ENCODE measurements around the gene PLEKHM2. TPM values are rescaled to one million over a fixed set of nuclear protein-coding genes. Genes with fewer than 3 reads are reported as not detected.

The PLEKHM2 gene
- total RNA-seq, 2 experiments from 2014 or later = 55.4 to 58.8 TPM

DNA sequence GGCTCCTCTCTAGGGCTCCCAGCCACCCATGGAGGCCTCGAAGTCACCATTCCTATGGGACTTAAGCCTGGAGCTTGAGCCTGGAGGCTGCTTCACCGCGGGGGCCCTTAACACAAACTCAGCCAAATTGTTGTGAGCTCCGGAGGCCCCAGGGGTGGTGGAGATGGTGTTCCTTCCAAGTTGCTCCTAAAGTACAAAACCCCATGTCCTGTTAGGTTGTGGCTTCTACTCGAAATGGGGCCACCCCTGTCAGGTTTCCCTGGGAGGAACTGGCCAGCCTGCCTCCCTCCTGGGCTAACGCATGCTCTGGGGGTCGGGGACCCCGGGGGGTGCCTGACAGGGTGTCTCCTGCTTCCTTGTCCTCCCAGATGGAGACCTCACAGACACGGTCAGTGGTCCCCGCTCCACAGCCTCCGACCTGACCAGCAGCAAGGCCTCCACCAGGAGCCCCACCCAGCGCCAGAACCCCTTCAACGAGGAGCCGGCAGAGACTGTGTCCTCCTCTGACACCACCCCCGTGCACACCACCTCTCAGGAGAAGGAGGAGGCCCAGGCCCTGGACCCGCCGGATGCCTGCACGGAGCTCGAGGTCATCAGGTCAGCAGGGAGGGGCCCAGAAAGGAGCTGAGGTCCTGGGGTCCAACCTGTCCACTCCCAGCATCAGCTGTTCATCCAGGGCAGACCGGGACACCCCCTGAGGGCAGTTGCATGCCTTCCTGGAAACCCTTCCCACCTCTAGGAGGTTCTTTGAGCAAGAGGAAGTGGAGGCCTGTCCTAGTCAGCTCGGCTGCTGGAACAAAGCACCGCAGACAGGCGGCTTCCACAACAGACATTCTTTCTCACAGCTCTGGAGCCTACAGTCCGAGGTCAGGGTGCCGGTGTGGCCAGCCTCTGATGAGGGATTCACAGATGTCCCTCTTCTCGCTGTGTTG is 41.1 kb downstream of the PLEKHM2 start:
- DNase-seq = no peak
- Mint-ChIP-seq H3K4me1 (no peaks in the 10 kb centered on the region), H3K27ac (no peak overlapping the region), H3K27me3 (no peaks in the 10 kb centered on the region), H3K4me3 (no peak overlapping the region), H3K36me3 (ENCODE audit: low read depth) (peaks cover 22% of the 10 kb centered on the region), H3K9me3 (no peaks in the 10 kb centered on the region)
- CTCF ChIA-PET = no interaction called here
- POLR2A ChIA-PET = interaction anchor here (0.8 kb wide), 1 partner anchor 108 kb away, joined by 3 read pairs; no protein-coding TSS in a partner anchor

DNA sequence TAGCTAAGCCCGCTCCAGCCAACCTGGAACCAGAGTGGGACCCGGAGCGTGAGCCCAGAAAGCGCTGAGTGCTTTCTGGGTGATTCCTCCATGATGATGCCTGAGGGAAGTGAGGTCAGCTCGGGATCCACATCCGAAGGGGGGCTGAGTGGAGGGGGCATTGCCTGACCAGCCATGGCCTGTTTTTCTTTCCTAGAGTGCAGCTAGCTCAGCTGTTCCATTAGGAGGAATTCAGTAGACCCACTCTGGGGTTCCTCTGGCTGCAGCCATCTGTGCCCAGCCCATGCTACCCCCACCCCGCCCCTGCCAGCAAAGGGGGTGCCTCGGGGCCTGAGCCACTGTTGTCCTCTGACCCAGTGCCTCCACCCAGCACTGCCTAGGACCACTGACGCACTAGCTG is 42.4 kb downstream of the PLEKHM2 start:
- no peak for DNase-seq
- Mint-ChIP-seq H3K4me3 (no peak overlapping the region), H3K27me3 (no peaks in the 10 kb centered on the region), H3K4me1 (no peaks in the 10 kb centered on the region), H3K27ac (no peak overlapping the region), H3K36me3 (ENCODE audit: low read depth) (peaks cover 22% of the 10 kb centered on the region), H3K9me3 (no peaks in the 10 kb centered on the region)
- ChIA-PET CTCF (no interaction called here), POLR2A (no interaction called here)

DNA sequence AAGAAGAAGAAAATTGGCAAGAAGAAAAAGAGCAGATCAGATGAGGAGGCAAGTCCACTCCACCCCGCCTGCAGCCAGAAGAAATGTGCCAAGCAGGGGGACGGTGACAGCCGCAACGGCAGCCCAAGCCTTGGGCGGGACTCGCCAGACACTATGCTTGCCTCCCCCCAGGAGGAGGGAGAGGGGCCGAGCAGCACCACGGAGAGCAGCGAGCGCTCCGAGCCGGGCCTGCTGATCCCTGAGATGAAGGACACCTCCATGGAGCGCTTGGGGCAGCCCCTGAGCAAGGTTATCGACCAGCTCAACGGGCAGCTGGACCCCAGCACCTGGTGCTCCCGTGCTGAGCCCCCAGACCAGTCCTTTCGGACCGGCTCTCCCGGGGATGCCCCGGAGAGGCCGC is 42.9 kb downstream of the PLEKHM2 start:
- CTCF ChIA-PET = no interaction called here
- Mint-ChIP-seq H3K4me1 (no peaks in the 10 kb centered on the region), H3K36me3 (ENCODE audit: low read depth) (peaks cover 22% of the 10 kb centered on the region), H3K27ac (no peak overlapping the region), H3K4me3 (no peak overlapping the region), H3K9me3 (no peaks in the 10 kb centered on the region), H3K27me3 (no peaks in the 10 kb centered on the region)
- no peak for DNase-seq
- POLR2A ChIA-PET = no interaction called here

DNA sequence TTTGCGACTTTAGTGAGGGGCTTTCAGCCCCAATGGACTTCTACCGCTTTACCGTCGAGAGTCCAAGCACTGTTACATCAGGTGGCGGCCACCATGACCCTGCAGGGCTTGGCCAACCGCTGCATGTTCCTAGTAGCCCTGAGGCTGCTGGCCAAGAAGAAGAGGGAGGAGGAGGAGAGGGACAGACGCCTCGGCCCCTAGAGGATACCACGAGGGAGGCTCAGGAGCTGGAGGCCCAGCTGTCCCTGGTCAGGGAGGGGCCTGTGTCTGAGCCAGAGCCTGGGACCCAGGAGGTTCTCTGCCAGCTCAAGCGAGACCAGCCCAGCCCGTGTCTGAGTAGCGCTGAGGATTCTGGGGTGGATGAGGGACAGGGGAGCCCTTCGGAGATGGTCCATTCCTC is 43.3 kb downstream of the PLEKHM2 start:
- POLR2A ChIA-PET = no interaction called here
- H3K4me3 Mint-ChIP-seq = no peak overlapping the region
- H3K4me1 Mint-ChIP-seq = no peaks in the 10 kb centered on the region
- CTCF ChIA-PET = no interaction called here
- H3K36me3 Mint-ChIP-seq (ENCODE audit: low read depth) = peaks cover 25% of the 10 kb centered on the region
- H3K9me3 Mint-ChIP-seq = no peaks in the 10 kb centered on the region
- H3K27ac Mint-ChIP-seq = no peak overlapping the region
- DNase-seq = no peak
- no peaks in the 10 kb centered on the region for H3K27me3 Mint-ChIP-seq

DNA sequence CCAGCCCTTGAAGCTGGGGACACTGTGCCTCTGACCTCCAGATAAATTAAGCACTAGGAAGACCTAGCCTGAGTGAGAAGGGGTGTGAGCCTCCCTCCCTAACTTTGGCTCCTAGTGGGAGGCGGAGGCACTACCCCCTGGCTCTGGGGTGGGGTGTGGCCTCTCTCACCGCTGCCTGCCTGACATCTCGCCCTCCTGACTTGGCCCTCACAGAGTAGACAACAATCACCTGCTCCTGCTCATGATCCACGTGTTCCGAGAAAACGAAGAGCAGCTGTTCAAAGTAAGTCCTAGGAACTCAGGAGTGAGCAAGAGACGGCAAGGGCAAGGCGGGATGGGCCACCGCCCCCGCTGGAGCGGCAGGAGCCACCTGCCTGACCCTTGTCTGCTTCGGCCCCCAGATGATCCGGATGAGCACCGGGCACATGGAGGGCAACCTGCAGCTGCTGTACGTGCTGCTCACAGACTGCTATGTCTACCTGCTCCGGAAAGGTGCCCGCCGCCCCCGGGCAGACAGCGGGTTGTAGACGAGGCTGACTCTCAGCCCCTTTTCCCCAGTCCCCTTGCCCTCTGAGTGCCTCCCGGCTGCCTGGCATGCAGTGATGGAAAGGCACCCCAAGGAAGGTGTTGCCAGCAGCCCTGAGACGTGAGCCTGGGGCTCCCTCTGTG is 43.9 kb downstream of the PLEKHM2 start:
- peaks cover 28% of the 10 kb centered on the region for H3K36me3 Mint-ChIP-seq (ENCODE audit: low read depth)
- DNase-seq = no peak
- POLR2A ChIA-PET = no interaction called here
- no peaks in the 10 kb centered on the region for H3K27me3 Mint-ChIP-seq
- H3K4me3 Mint-ChIP-seq = no peak overlapping the region
- CTCF ChIA-PET = no interaction called here
- H3K9me3 Mint-ChIP-seq = no peaks in the 10 kb centered on the region
- H3K4me1 Mint-ChIP-seq = no peaks in the 10 kb centered on the region
- no peak overlapping the region for H3K27ac Mint-ChIP-seq

DNA sequence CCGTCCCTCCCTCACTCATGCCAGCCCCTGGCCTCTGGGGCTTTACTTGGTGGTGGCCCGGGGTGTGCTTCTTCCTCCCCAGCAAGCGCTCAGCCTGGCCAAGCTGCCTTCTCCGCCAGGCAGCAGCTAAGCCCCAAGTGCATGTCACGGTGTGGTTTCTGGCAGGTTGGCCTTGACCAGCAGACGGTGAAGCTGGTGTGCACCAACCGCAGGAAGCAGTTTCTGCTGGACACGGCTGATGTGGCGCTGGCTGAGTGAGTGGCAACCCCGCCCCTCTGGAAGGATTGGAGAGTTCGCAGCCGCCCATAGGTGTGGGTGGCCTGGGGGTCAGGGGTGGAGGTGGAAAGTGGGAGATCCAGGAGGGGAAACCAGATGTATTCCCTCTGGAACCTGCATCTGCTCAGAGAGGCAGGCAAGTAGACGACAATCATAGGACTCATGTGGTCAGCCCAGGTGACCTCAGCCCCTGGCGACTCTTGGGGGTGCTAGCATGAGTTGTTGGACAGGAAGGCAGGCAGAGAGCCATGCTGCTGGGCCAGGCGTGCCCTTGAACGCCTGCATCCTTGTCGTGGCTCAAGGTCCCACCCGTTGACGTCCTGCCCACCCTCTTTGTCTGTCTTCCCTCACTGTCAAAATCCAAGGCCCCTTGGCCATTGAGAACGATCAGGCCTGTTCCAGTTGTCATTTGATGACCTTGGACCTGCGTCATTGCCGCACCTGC is 45.0 kb downstream of the PLEKHM2 start:
- no peak for DNase-seq
- H3K9me3 Mint-ChIP-seq = no peaks in the 10 kb centered on the region
- ChIA-PET CTCF (no interaction called here), POLR2A (no interaction called here)
- no peak overlapping the region for H3K27ac Mint-ChIP-seq
- no peaks in the 10 kb centered on the region for H3K27me3 Mint-ChIP-seq
- H3K4me3 Mint-ChIP-seq = no peak overlapping the region
- H3K4me1 Mint-ChIP-seq = no peaks in the 10 kb centered on the region
- H3K36me3 Mint-ChIP-seq (ENCODE audit: low read depth) = peaks cover 32% of the 10 kb centered on the region

DNA sequence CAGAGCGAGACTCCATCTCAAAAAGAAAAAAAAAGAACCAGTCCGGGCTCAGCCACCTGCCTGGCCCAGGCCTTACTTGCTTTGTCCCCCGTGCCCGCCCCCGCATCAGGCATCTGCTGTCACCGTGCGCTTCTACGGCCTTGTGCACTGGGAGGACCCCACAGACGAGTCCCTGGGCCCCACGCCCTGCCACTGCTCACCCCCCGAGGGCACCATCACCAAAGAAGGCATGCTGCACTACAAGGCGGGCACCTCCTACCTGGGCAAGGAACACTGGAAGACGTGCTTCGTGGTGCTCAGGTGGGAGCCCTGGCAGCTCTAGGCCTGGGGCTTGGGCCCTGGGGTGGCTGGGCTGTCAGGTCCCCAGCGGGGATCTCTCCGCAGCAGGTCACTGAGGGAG is 46.3 kb downstream of the PLEKHM2 start:
- H3K27me3 Mint-ChIP-seq = no peaks in the 10 kb centered on the region
- no peak for DNase-seq
- peaks cover 29% of the 10 kb centered on the region for H3K36me3 Mint-ChIP-seq (ENCODE audit: low read depth)
- H3K9me3 Mint-ChIP-seq = no peaks in the 10 kb centered on the region
- ChIA-PET POLR2A (no interaction called here), CTCF (no interaction called here)
- no peak overlapping the region for H3K4me3 Mint-ChIP-seq
- H3K27ac Mint-ChIP-seq = no peak overlapping the region
- H3K4me1 Mint-ChIP-seq = no peaks in the 10 kb centered on the region

DNA sequence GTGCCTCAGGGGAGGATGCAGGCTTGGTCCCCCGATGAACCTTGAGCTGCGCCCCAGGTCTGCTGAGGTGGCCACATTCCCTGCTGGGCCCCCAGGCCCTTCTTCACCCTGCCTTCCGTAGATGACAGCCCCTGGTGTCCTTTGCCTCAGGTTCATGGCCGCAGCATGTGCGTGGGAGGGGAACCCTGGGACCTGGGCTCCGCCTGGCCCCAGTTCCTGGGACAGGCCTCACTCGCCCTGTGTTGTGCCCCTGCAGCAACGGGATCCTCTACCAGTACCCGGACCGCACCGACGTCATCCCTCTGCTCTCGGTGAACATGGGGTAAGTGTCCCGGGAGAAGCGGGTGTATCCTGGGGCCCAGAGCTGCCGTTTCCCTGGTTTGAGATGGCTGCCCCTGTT is 46.8 kb downstream of the PLEKHM2 start:
- Mint-ChIP-seq H3K27ac (no peak overlapping the region), H3K4me1 (no peaks in the 10 kb centered on the region), H3K27me3 (no peaks in the 10 kb centered on the region), H3K4me3 (no peak overlapping the region), H3K9me3 (no peaks in the 10 kb centered on the region), H3K36me3 (ENCODE audit: low read depth) (peaks cover 28% of the 10 kb centered on the region)
- ChIA-PET CTCF (no interaction called here), POLR2A (no interaction called here)
- no peak for DNase-seq

DNA sequence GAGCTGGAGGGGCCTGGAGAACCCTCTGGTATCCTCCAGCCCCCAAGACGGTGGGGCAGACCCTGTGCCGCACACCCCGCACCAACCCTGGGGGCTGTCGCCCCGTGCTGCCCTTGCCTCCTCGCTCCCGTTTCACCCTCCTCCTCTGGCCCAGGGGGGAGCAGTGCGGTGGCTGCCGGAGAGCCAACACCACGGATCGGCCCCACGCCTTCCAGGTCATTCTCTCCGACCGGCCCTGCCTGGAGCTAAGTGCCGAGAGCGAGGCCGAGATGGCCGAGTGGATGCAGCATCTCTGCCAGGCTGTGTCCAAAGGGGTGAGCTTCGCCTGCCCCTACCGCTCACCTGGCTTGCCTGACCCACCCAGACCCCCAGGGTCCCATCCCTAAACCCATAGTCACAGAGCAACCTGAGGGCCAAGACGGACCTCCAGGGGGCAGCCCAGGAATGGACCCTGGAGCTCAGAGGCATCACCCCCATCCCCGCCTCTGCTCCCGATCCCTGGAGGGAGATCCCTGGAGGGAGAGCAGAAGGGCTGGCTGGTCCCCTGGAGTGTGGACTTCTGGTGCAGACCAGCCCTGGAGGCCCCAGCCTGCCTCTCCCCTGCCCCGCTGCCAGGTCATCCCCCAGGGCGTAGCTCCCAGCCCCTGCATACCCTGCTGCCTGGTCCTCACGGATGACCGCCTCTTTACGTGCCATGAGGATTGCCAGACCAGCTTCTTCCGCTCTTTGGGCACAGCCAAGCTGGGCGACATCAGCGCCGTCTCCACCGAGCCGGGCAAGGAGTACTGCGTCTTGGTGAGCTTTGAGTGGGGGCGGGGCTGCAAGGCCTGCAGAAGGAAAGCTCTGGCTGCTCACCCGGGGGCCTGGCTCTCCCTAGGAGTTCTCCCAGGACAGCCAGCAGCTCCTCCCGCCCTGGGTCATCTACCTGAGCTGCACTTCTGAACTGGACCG is 47.9 kb downstream of the PLEKHM2 start:
- Mint-ChIP-seq H3K27ac (no peak overlapping the region), H3K36me3 (ENCODE audit: low read depth) (peaks cover 20% of the 10 kb centered on the region), H3K9me3 (no peaks in the 10 kb centered on the region), H3K4me3 (no peak overlapping the region), H3K4me1 (no peaks in the 10 kb centered on the region), H3K27me3 (no peaks in the 10 kb centered on the region)
- CTCF ChIA-PET = no interaction called here
- POLR2A ChIA-PET = no interaction called here
- no peak for DNase-seq

DNA sequence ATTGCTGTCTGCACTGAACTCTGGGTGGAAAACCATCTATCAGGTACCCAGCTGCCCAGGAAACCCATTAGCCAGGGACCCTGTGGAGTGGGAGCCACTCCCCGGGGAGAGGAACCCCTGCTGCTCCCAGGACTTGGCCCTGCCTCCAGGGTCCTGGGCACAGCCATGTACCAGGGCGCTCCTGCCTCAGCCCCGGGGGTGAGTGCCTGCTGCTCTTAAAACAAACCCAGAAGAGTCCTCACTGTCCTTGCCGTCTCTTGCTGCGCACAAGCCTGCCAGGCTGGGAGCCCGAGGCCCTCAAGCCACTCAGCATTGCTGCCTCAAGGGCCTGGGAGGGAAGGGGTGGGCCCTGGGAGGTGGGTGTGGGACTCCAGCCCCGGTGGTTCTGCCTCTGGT is 48.6 kb downstream of the PLEKHM2 start:
- POLR2A ChIA-PET = no interaction called here
- DNase-seq = no peak
- H3K4me3 Mint-ChIP-seq = no peak overlapping the region
- CTCF ChIA-PET = no interaction called here
- peaks cover 18% of the 10 kb centered on the region for H3K36me3 Mint-ChIP-seq (ENCODE audit: low read depth)
- no peaks in the 10 kb centered on the region for H3K4me1 Mint-ChIP-seq
- H3K9me3 Mint-ChIP-seq = no peaks in the 10 kb centered on the region
- no peak overlapping the region for H3K27ac Mint-ChIP-seq
- no peaks in the 10 kb centered on the region for H3K27me3 Mint-ChIP-seq

DNA sequence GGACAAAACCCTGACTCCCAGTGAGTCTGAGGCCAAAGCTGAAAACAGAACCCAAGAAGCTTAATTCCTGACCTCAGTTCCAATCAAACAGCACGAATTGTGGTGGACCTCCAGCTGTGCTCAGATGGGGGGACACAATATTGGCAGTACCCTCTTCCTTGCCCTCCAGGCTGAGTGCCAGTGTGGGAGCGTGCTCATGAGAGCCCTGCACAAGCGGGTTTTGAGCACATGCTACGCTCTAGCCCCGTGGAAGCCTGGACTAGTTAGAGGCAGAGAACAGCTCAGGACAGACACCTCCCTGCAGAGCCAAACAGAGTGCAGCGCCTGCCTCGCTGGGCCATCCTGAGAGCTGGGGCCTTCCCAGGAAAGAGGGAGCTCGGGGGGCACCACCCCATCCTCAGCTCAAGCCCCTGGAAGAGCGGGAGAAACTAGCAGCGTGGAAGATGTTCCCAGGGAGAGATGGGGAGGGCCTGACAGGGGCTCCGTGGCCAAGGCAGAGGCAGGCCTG is 49.2 kb downstream of the PLEKHM2 start:
- CTCF ChIA-PET = interaction anchor here (0.6 kb wide), 1 partner anchor 153 kb away, joined by 4 read pairs; no protein-coding TSS in a partner anchor

DNA sequence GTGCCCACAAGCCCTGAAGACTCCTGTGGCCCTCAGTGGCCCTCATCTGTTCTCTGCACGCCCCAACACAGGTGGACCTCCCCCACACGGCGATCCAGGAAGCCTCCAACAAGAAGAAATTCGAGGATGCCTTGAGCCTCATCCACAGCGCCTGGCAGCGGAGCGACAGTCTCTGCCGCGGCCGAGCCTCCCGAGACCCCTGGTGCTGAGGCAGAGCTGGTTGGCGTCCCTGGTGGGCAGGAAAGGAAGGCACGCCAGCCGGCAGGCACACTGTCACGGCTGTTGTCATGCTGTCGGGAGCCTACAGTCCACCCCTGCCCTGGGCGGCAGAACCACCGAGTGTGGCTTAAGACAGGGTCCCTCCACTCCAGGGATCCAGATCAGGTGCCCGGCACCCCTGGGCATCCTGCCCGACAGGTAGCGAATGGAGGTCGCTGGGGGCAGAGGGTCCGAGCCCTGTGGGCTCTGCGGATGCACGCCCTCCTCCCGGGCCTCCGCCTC is 49.7 kb downstream of the PLEKHM2 start:
- Mint-ChIP-seq H3K4me1 (no peaks in the 10 kb centered on the region), H3K27me3 (no peaks in the 10 kb centered on the region), H3K27ac (no peak overlapping the region), H3K4me3 (no peak overlapping the region), H3K36me3 (ENCODE audit: low read depth) (peaks cover 18% of the 10 kb centered on the region), H3K9me3 (no peaks in the 10 kb centered on the region)
- DNase-seq = no peak
- ChIA-PET POLR2A (interaction anchor here (0.6 kb wide), 1 partner anchor 57 kb away, joined by 4 read pairs; no protein-coding TSS in a partner anchor), CTCF (interaction anchor here (0.6 kb wide), 1 partner anchor 153 kb away, joined by 4 read pairs; no protein-coding TSS in a partner anchor)

More for the DNA sequence above, 49.2 kb downstream of the PLEKHM2 start:
- DNase-seq = no peak
- Mint-ChIP-seq H3K27me3 (no peaks in the 10 kb centered on the region), H3K4me1 (no peaks in the 10 kb centered on the region), H3K9me3 (no peaks in the 10 kb centered on the region), H3K27ac (no peak overlapping the region), H3K36me3 (ENCODE audit: low read depth) (peaks cover 18% of the 10 kb centered on the region), H3K4me3 (no peak overlapping the region)
- POLR2A ChIA-PET = interaction anchor here (0.6 kb wide), 1 partner anchor 58 kb away, joined by 4 read pairs; no protein-coding TSS in a partner anchor

Measured in activated CD4-positive, alpha-beta memory T cell treated with anti-CD3 and anti-CD28 coated beads, Interleukin-2, amount 10 ng/mL, durations not matched to agents 7 days and 5 days (primary cell).